ENCODE results near the gene LRP5. TPM values are rescaled to one million over a fixed set of nuclear protein-coding genes. Genes with fewer than 3 reads are reported as not detected.

The LRP5 gene
- total and polyA plus RNA-seq, 9 of the 15 experiments (the other 6 are each of a cell fraction or from before 2014, with no cell fraction given) = 0.48 to 44.2 (median 13.5) TPM

DNA sequence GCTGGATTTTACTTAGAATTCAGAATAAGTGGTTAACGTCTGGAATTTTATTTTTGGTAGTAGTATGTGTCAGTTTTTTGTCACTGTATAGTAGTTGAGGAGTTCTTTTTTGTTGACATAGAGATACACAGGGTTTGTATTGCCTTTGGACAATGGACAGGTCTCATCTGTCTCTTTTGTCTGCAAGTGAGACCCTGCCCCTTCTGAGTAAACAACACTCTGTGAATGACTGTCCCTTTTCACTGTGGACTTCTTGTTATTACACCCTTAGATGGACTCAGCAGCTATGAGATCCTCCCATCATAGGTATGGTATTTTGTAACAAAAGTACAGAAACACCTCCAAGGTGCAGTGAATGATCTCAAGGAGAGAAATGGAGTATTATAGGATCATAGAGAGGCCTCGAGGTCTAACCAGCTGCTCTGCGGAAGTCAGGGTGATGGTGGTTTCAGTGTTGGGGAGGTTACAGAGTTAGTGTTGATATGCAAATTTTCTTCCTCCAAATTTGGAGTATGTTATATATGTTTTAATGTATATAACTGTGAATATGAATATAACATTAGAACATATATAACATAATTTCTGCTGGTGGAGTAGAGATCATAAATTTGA, 155.9 kb downstream of the LRP5 start:
- Histone ChIP-seq H3K4me2 (ENCODE audit: insufficient read depth, low read length) (no peak overlapping the region), H3K36me3 (ENCODE audit: control insufficient read depth, insufficient read depth, low read length) (peaks cover 58% of the 10 kb centered on the region), H3K9ac (ENCODE audit: insufficient read depth in 1 of 2, low read depth in 2 of 2, low read length in 2 of 2) (no peak overlapping the region), H3K27me3 (ENCODE audit: control insufficient read depth in 2 of 2, insufficient read depth in 2 of 2, low read length in 2 of 2) (no peaks in the 10 kb centered on the region), H3K79me2 (ENCODE audit: control insufficient read depth, insufficient read depth, low read length) (peaks cover 98% of the 10 kb centered on the region), H3K9me3 (replicated peaks; ENCODE audit: control insufficient read depth, insufficient read depth, low read depth, low read length) (no peaks in the 10 kb centered on the region), H3K9me1 (ENCODE audit: control insufficient read depth, insufficient read depth, low read length) (peaks cover 19% of the 10 kb centered on the region), H4K20me1 (replicated peaks; ENCODE audit: control insufficient read depth, insufficient read depth, low read length) (peaks cover 74% of the 10 kb centered on the region), H3K4me1 (replicated peaks in 1 of 2; ENCODE audit: control insufficient read depth in 2 of 2, insufficient read depth in 2 of 2, low read length in 2 of 2) (peaks cover 20 to 35% of the 10 kb centered on the region in 2 experiments), H2AFZ (ENCODE audit: low read depth, low read length) (no peak overlapping the region), H3K27ac (ENCODE audit: extremely low read depth, low read depth, low read length) (no peak overlapping the region), H3K4me3 (no peak overlapping the region)
- TF ChIP-seq, protein P1, sequence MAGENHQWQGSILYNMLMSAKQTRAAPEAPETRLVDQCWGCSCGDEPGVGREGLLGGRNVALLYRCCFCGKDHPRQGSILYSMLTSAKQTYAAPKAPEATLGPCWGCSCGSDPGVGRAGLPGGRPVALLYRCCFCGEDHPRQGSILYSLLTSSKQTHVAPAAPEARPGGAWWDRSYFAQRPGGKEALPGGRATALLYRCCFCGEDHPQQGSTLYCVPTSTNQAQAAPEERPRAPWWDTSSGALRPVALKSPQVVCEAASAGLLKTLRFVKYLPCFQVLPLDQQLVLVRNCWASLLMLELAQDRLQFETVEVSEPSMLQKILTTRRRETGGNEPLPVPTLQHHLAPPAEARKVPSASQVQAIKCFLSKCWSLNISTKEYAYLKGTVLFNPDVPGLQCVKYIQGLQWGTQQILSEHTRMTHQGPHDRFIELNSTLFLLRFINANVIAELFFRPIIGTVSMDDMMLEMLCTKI (IDR thresholded peaks at IDR 0.05; ENCODE audit: partially characterized antibody) = no peak
- TF ChIP-seq, protein P2, sequence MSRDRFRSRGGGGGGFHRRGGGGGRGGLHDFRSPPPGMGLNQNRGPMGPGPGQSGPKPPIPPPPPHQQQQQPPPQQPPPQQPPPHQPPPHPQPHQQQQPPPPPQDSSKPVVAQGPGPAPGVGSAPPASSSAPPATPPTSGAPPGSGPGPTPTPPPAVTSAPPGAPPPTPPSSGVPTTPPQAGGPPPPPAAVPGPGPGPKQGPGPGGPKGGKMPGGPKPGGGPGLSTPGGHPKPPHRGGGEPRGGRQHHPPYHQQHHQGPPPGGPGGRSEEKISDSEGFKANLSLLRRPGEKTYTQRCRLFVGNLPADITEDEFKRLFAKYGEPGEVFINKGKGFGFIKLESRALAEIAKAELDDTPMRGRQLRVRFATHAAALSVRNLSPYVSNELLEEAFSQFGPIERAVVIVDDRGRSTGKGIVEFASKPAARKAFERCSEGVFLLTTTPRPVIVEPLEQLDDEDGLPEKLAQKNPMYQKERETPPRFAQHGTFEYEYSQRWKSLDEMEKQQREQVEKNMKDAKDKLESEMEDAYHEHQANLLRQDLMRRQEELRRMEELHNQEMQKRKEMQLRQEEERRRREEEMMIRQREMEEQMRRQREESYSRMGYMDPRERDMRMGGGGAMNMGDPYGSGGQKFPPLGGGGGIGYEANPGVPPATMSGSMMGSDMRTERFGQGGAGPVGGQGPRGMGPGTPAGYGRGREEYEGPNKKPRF (IDR thresholded peaks at IDR 0.05; ENCODE audit: low read depth, low read length) = no peak
- TF ChIP-seq WHSC1 (IDR thresholded peaks at IDR 0.05; ENCODE audit: low read length) (no peak), PTBP1 (IDR thresholded peaks at IDR 0.05; ENCODE audit: low read depth, low read length) (no peak), FIP1L1 (IDR thresholded peaks at IDR 0.05; ENCODE audit: low read depth, low read length, poor library complexity, severe bottlenecking) (no peak), SRSF1 (IDR thresholded peaks at IDR 0.05; ENCODE audit: low read depth, low read length) (no peak), PML (IDR thresholded peaks at IDR 0.05; ENCODE audit: low read length) (no peak), RBM22 (IDR thresholded peaks at IDR 0.05; ENCODE audit: low read depth, low read length, poor library complexity, severe bottlenecking) (no peak), TCFL5 (CRISPR knock-in tag; conservative IDR thresholded peaks at IDR 0.05) (no peak), ZNF3 (CRISPR knock-in tag; IDR thresholded peaks at IDR 0.05) (no peak), SRSF9 (IDR thresholded peaks at IDR 0.05; ENCODE audit: borderline replicate concordance, low read depth, low read length) (no peak), TEAD2 (tag; IDR thresholded peaks at IDR 0.05) (no peak), PREB (CRISPR knock-in tag; IDR thresholded peaks at IDR 0.05) (no peak)
- TF ChIP-seq, protein P3, sequence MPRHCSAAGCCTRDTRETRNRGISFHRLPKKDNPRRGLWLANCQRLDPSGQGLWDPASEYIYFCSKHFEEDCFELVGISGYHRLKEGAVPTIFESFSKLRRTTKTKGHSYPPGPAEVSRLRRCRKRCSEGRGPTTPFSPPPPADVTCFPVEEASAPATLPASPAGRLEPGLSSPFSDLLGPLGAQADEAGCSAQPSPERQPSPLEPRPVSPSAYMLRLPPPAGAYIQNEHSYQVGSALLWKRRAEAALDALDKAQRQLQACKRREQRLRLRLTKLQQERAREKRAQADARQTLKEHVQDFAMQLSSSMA (CRISPR knock-in tag; IDR thresholded peaks at IDR 0.05) = no peak
- TF ChIP-seq, protein P4, sequence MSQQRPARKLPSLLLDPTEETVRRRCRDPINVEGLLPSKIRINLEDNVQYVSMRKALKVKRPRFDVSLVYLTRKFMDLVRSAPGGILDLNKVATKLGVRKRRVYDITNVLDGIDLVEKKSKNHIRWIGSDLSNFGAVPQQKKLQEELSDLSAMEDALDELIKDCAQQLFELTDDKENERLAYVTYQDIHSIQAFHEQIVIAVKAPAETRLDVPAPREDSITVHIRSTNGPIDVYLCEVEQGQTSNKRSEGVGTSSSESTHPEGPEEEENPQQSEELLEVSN (IDR thresholded peaks at IDR 0.05; ENCODE audit: borderline replicate concordance in 1 of 2, extremely low read depth in 1 of 2, insufficient read depth in 1 of 2, insufficient read length in 1 of 2, low read depth in 1 of 2, low read length in 1 of 2, poor library complexity in 1 of 2, severe bottlenecking in 1 of 2) = no peak
- no TSS peak for BruUV-seq (replicated peaks)
- DNase-seq (ENCODE audit: extremely low read depth in 1 of 4, low spot score in 3 of 4) (no peak), ATAC-seq (no peak), FAIRE-seq (no peak)
- ChIA-PET CTCF (ENCODE audit: low intra/inter-chr PET ratio) (no interaction called here), POLR2A (interaction anchor here (0.9 to 1.2 kb wide), 3 partner anchors 8 to 42 kb away, joined by 4 to 5 read pairs (median 4); partner anchors contain the start of gene PPP6R3)
- WGBS (ENCODE audit: insufficient coverage, low coverage, missing lambda C conversion rate) = 46% methylated on average over 3 of the region's 3 CpGs
- in situ Hi-C loops (cut with MboI) = no loop called here
- intact Hi-C loops (cut with micrococcal nuclease) = no loop called here

Data from K562 (cell line).